Testis (tissue), 2 donors: ENCODE measurements around the gene REPS1.

Experiments used
- POLR2A ChIP-seq: fragments of 450-650 bp; IDR thresholded peaks from one replicate; pipeline ENCODE4 v1.6.1; 2017; ENCODE audit warnings: antibody characterized with exemption, mild to moderate bottlenecking, moderate library complexity
- TF ChIP-seq, protein P1 (sequence below), 3 experiments: fragments of 450-650 bp in 2 of 3; fragments of 200-600 bp in 1 of 3; sonication (generic) in 1 of 3; IDR thresholded peaks; one replicate each; pipeline ENCODE4 v1.5.1; 2016 to 2019; ENCODE audit warnings: antibody characterized with exemption in 3 of 3, mild to moderate bottlenecking in 2 of 3, moderate library complexity in 1 of 3

DNA sequence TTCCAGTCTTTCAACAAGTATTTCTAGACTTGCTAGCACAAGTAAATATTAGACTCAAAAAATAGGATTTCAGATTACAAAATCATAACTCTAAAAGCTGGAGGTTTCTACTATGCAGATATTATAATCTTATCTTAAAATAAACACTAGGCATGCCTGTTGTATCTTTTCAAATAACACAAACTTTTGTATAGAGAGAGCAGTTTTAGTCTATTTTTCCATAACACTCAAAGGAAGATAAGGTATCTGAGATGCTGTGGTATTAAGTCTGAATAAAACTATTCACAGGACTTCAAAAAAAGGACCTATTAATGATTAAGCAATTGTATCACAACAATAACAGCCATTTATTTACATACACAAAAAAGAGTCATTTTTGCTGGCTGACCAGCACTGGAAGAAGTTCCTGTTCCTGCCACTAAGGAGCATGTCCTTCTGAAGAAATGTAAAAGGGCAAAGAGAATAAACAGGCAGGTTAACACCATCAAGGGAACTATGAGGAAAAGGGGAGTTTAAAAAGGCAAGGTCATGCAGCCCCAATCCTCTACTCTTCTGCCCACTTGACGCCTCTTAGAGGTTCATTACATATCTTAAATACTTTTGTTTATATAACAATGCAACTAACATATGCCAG lies 39.4 kb downstream of the REPS1 start:
- TF ChIP-seq, protein P1, sequence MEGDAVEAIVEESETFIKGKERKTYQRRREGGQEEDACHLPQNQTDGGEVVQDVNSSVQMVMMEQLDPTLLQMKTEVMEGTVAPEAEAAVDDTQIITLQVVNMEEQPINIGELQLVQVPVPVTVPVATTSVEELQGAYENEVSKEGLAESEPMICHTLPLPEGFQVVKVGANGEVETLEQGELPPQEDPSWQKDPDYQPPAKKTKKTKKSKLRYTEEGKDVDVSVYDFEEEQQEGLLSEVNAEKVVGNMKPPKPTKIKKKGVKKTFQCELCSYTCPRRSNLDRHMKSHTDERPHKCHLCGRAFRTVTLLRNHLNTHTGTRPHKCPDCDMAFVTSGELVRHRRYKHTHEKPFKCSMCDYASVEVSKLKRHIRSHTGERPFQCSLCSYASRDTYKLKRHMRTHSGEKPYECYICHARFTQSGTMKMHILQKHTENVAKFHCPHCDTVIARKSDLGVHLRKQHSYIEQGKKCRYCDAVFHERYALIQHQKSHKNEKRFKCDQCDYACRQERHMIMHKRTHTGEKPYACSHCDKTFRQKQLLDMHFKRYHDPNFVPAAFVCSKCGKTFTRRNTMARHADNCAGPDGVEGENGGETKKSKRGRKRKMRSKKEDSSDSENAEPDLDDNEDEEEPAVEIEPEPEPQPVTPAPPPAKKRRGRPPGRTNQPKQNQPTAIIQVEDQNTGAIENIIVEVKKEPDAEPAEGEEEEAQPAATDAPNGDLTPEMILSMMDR (IDR thresholded peaks at IDR 0.05) = no peak
- no peak for TF ChIP-seq POLR2A
